B cell (primary cell): Measurements from ENCODE around the gene RNF220. TPM values are rescaled to one million over a fixed set of nuclear protein-coding genes. Genes with fewer than 3 reads are reported as not detected.

Source experiments
- ATAC-seq: fragments of 200-7000 bp; cut with Tn5 transposase; one replicate; pipeline ENCODE4 v1.10.0; 2021; ENCODE audit warnings: low read depth, mild to moderate bottlenecking, moderate number of reproducible peaks, moderate library complexity
- CTCF ChIA-PET: fragments of 350-600 bp; sonication (Branson Sonifier 250); formaldehyde crosslinking; loops from one replicate; lab custom pipeline; 2021; ENCODE audit warnings: antibody characterized with exemption, inconsistent platforms; lab: Charles Lee
- POLR2A ChIA-PET: fragments of 350-600 bp; sonication (Branson Sonifier 250); formaldehyde crosslinking; loops from one replicate; lab custom pipeline; 2021; ENCODE audit warnings: antibody characterized with exemption; lab: Charles Lee
- DNase-seq: peaks from one replicate; pipeline ENCODE4 v3.0.0; 2013
- H2AFZ ChIP-seq: 2 replicates; pipeline ENCODE4 v1.6.1; 2012; ENCODE audit warnings: mild to moderate bottlenecking, low read depth, low read length; ENCODE audit not compliant: insufficient read depth, poor library complexity, severe bottlenecking
- H3K27ac ChIP-seq, 2 donors: 1 replicate in 1 of 2; 2 replicates in 1 of 2; pipeline ENCODE4 v1.5.1; 2012 to 2013; ENCODE audit warnings: low read length in 2 of 2, mild to moderate bottlenecking in 2 of 2, moderate library complexity in 1 of 2
- H3K27me3 ChIP-seq, 4 experiments: fragments of 200-600 bp in 1 of 4; sonication (generic) in 1 of 4; replicated peaks in 1 of 4; 1 replicate in 2 of 4; 2 replicates in 2 of 4; pipeline versions ENCODE4 v1.6.1 to v1.7.0; 2013 to 2016; ENCODE audit warnings: low read length in 3 of 4, mild to moderate bottlenecking in 2 of 4, mixed read lengths in 1 of 4, moderate library complexity in 1 of 4; ENCODE audit not compliant: insufficient read depth in 4 of 4, control insufficient read depth in 3 of 4; ENCODE audit errors: control extremely low read depth in 1 of 4
- H3K36me3 ChIP-seq, 2 experiments: replicated peaks in 1 of 2; 1 replicate in 1 of 2; 2 replicates in 1 of 2; pipeline versions ENCODE4 v1.6.1 to v1.7.1; 2013; ENCODE audit warnings: low read length in 1 of 2; ENCODE audit not compliant: insufficient read depth in 2 of 2, control insufficient read depth in 1 of 2; ENCODE audit errors: control extremely low read depth in 1 of 2, extremely low read depth in 1 of 2
- H3K4me1 ChIP-seq, 2 donors: fragments of 200-600 bp in 1 of 2; sonication (generic) in 1 of 2; 1 replicate in 1 of 2; 2 replicates in 1 of 2; pipeline versions ENCODE4 v1.5.1 to v1.6.1; 2013 to 2017; ENCODE audit warnings: low read length in 2 of 2; ENCODE audit not compliant: control insufficient read depth in 2 of 2, insufficient read depth in 2 of 2
- H3K4me2 ChIP-seq: replicated peaks from 2 replicates; pipeline ENCODE3; 2012; ENCODE audit warnings: mild to moderate bottlenecking, low read depth, low read length; ENCODE audit not compliant: poor library complexity, severe bottlenecking
- H3K4me3 ChIP-seq, 5 experiments: fragments of 200-600 bp in 1 of 5; sonication (generic) in 1 of 5; 1 replicate in 3 of 5; 2 replicates in 2 of 5; pipeline versions ENCODE4 v1.5.1 to v1.7.0; 2011 to 2016; ENCODE audit warnings: low read length in 4 of 5, mild to moderate bottlenecking in 4 of 5, low read depth in 2 of 5, control low read depth in 1 of 5, moderate library complexity in 1 of 5; ENCODE audit not compliant: insufficient read depth in 1 of 5; ENCODE audit errors: control extremely low read depth in 1 of 5, extremely low read depth in 1 of 5
- H3K79me2 ChIP-seq: fragments of 200-600 bp; sonication (generic); one replicate; pipeline ENCODE4 v1.6.0; 2016; ENCODE audit warnings: low read length; ENCODE audit not compliant: control insufficient read depth, insufficient read depth
- H3K9ac ChIP-seq: fragments of 200-600 bp; sonication (generic); 2 replicates; pipeline ENCODE4 v1.6.1; 2017; ENCODE audit warnings: mild to moderate bottlenecking, low read length, moderate library complexity
- H3K9me3 ChIP-seq, 3 donors: one replicate each; pipeline versions ENCODE4 v1.6.1 to v1.7.1; 2013; ENCODE audit warnings: low read length in 2 of 3; ENCODE audit not compliant: control insufficient read depth in 2 of 3, insufficient read depth in 1 of 3; ENCODE audit errors: control extremely low read depth in 1 of 3
- H4K20me1 ChIP-seq: 2 replicates; pipeline ENCODE4 v1.6.0; 2012; ENCODE audit warnings: mild to moderate bottlenecking, low read length; ENCODE audit not compliant: insufficient read depth, control insufficient read depth, poor library complexity, severe bottlenecking
- H3K27ac Mint-ChIP-seq: one replicate; pipeline ENCODE4 v1.8.0; 2021; ENCODE audit warnings: mixed read lengths
- H3K27me3 Mint-ChIP-seq: one replicate; pipeline ENCODE4 v1.8.0; 2021; ENCODE audit warnings: mixed read lengths
- H3K4me1 Mint-ChIP-seq: one replicate; pipeline ENCODE4 v1.8.0; 2021; ENCODE audit warnings: mixed read lengths
- H3K4me3 Mint-ChIP-seq: one replicate; pipeline ENCODE4 v1.8.0; 2021; ENCODE audit warnings: mixed read lengths
- H3K9me3 Mint-ChIP-seq: one replicate; pipeline ENCODE4 v1.8.0; 2022; ENCODE audit warnings: mixed read lengths; ENCODE audit not compliant: insufficient read depth
- EZH2 ChIP-seq: IDR thresholded peaks from 2 replicates; pipeline ENCODE4 v1.6.1; 2012; ENCODE audit warnings: borderline replicate concordance, low read depth, mild to moderate bottlenecking, moderate library complexity, low read length; ENCODE audit not compliant: insufficient read depth, poor library complexity, severe bottlenecking
- WGBS: methylation state at CpG from one replicate; pipeline ENCODE4 v1.1.5; 2013; ENCODE audit warnings: missing lambda C conversion rate; ENCODE audit not compliant: insufficient coverage; 5-methylcytosine and 5-hydroxymethylcytosine counted together
- intact Hi-C: fragments of 100-400 bp; cut with micrococcal nuclease; formaldehyde crosslinking; loops from one replicate; pipeline ENCODE4 v1.10.0; 2022
- polyA plus RNA-seq: library from polyadenylated mRNA; depleted of rRNA; stranded (reverse); fragments of >200 nt; gene quantifications from 2 replicates; pipeline ENCODE4 v1.2.3, GENCODE V29; 2012
- total RNA-seq, 2 donors: library from RNA; stranded (reverse); fragments of 120-200 nt in 1 of 2; gene quantifications; 1 replicate in 1 of 2; 2 replicates in 1 of 2; pipeline versions ENCODE4 v1.2.3 to v1.2.4, GENCODE V29; 2013 to 2022
- TF ChIP-seq, protein P1 (sequence below): fragments of 200-600 bp; IDR thresholded peaks from one replicate; pipeline ENCODE4 v1.8.0; 2022; ENCODE audit warnings: antibody characterized with exemption, mild to moderate bottlenecking

Gene RNF220
- total and polyA plus RNA-seq, 2 donors (not counting 1 experiment from before 2014, with no cell fraction given): 115 to 141 TPM

DNA sequence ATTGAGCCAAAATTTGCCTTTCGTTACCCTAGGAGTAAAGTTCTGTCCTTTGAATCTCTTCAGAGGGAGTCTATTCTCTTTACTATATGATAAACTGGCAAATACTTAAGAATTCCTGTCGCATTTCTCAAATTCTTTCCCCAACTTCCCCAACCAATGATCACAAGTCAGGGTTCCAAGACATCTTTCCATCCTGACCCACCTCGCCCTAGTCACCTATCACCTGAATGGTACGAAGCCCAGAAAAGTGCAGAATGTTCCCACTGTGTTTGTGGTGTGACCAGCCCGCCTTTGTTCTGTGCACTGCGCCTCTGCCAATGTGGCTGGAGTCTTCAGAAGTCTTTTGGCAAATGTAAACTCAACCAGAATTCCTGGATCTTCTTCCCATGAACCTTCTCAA, 132.5 kb downstream of the RNF220 start:
- no peaks in the 10 kb centered on the region for H3K79me2 ChIP-seq
- no peak overlapping the region for H3K27ac ChIP-seq
- TF ChIP-seq, protein P1, sequence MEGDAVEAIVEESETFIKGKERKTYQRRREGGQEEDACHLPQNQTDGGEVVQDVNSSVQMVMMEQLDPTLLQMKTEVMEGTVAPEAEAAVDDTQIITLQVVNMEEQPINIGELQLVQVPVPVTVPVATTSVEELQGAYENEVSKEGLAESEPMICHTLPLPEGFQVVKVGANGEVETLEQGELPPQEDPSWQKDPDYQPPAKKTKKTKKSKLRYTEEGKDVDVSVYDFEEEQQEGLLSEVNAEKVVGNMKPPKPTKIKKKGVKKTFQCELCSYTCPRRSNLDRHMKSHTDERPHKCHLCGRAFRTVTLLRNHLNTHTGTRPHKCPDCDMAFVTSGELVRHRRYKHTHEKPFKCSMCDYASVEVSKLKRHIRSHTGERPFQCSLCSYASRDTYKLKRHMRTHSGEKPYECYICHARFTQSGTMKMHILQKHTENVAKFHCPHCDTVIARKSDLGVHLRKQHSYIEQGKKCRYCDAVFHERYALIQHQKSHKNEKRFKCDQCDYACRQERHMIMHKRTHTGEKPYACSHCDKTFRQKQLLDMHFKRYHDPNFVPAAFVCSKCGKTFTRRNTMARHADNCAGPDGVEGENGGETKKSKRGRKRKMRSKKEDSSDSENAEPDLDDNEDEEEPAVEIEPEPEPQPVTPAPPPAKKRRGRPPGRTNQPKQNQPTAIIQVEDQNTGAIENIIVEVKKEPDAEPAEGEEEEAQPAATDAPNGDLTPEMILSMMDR: no peak
- TF ChIP-seq EZH2: no peak
- Mint-ChIP-seq H3K4me1 (no peaks in the 10 kb centered on the region), H3K9me3 (no peaks in the 10 kb centered on the region), H3K27ac (no peak overlapping the region), H3K4me3 (no peak overlapping the region), H3K27me3 (peaks cover 30% of the 10 kb centered on the region)
- no peak overlapping the region for H2AFZ ChIP-seq
- no peak overlapping the region for H3K4me2 ChIP-seq
- ATAC-seq: no peak
- H3K27me3 ChIP-seq: no peaks in the 10 kb centered on the region
- H3K4me1 ChIP-seq: no peaks in the 10 kb centered on the region
- no peaks in the 10 kb centered on the region for H3K36me3 ChIP-seq
- H3K4me3 ChIP-seq: no peak overlapping the region
- ChIA-PET POLR2A (no interaction called here), CTCF (no interaction called here)
- no peaks in the 10 kb centered on the region for H3K9me3 ChIP-seq
- intact Hi-C loops: no loop called here
- H4K20me1 ChIP-seq: no peaks in the 10 kb centered on the region
- no peak for DNase-seq
- no peak overlapping the region for H3K9ac ChIP-seq
- WGBS: 98% methylated on average over 5 of the region's 6 CpGs

DNA sequence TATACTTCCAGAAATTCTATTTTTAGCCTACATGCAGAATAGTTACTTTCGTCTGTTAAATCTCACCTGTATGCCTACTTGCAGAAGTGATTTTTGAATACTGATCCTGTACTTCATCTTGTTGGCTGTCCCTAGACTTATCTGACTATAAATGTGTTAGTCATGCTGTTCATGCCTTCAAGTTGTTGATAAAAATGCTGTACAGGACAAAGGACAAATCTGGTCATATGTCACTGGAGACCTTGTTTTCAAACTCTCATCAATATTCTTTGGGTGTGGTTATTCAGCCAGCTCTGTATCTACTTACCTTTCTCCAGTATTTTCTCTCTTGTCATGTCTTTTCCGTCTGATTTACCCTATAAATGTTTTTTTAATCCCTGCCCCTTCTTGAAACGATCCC, 132.9 kb downstream of the RNF220 start:
- no peak for ATAC-seq
- ChIA-PET CTCF (no interaction called here), POLR2A (no interaction called here)
- H3K4me2 ChIP-seq: no peak overlapping the region
- H3K4me1 ChIP-seq: no peaks in the 10 kb centered on the region
- no peaks in the 10 kb centered on the region for H3K79me2 ChIP-seq
- Mint-ChIP-seq H3K4me1 (no peaks in the 10 kb centered on the region), H3K27ac (no peak overlapping the region), H3K9me3 (no peaks in the 10 kb centered on the region), H3K27me3 (peaks cover 27% of the 10 kb centered on the region), H3K4me3 (no peak overlapping the region)
- H3K9ac ChIP-seq: no peak overlapping the region
- H2AFZ ChIP-seq: no peak overlapping the region
- no peaks in the 10 kb centered on the region for H3K27me3 ChIP-seq
- TF ChIP-seq EZH2: no peak
- TF ChIP-seq, protein P1: no peak
- H3K4me3 ChIP-seq: no peak overlapping the region
- H3K9me3 ChIP-seq: no peaks in the 10 kb centered on the region
- intact Hi-C loops: no loop called here
- DNase-seq: no peak
- no CpG with 5 or more reads among the region's 3 CpGs for WGBS
- no peak overlapping the region for H3K27ac ChIP-seq
- H3K36me3 ChIP-seq: no peaks in the 10 kb centered on the region
- no peaks in the 10 kb centered on the region for H4K20me1 ChIP-seq
